Transverse colon (tissue), 4 donors: ENCODE data around the gene ZNF580.

Source experiments
- EP300 ChIP-seq: sonication (generic); formaldehyde crosslinking; IDR thresholded peaks from one replicate; pipeline ENCODE4 v1.6.1; 2017; ENCODE audit warnings: antibody characterized with exemption, low read depth
- POLR2A ChIP-seq: fragments of 450-650 bp; IDR thresholded peaks from one replicate; pipeline ENCODE4 v1.6.1; 2016; ENCODE audit warnings: antibody characterized with exemption, mild to moderate bottlenecking, moderate library complexity
- POLR2AphosphoS5 ChIP-seq, 3 donors: sonication (generic); formaldehyde crosslinking; IDR thresholded peaks; one replicate each; pipeline ENCODE4 v1.6.1; 2016; ENCODE audit warnings: antibody characterized with exemption in 3 of 3
- TF ChIP-seq, protein P1 (sequence below), 5 experiments: fragments of 200-600 bp in 3 of 5; fragments of 450-650 bp in 2 of 5; sonication (generic) in 3 of 5; IDR thresholded peaks; 1 replicate in 2 of 5; 2 replicates in 3 of 5; pipeline ENCODE4 v1.5.1; 2016 to 2017; ENCODE audit warnings: antibody characterized with exemption in 5 of 5, inconsistent platforms in 3 of 5, mild to moderate bottlenecking in 2 of 5, moderate library complexity in 1 of 5

DNA sequence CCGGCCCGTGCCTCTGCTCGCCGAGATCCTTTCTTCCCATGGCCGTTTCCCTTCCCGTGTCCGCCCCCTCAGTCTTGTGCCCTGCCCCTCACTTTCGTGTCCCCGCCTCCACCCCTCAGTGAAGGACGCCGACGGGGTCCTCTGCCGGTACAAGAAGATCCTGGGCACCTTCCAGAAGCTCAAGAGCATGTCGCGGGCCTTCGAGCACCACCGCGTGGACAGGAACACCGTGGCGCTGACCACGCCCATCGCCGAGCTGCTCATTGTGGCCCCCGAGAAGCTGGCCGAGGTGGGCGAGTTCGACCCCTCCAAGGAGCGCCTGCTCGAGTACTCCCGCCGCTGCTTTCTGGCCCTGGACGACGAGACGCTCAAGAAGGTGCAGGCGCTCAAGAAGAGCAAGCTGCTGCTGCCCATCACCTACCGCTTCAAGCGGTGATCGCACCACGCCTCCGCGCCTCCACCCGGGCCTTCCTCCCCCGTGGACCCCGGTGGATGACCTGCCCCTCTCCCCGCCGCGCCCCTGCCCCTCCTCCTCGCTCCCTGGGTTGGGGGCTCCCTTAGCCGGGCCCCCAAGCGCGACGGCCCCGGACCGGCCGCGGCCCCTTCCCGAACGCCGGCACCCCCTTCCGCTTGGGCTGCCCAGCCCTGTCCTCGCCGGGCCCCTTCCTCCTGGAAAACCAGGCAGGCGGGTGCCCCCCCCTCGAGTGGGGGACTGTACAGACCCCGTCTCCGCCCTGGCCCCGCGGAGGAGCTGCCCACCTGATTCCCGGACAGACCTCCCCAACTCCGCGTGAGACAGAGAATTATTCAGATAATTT, 11.7 kb downstream of the ZNF580 start:
- TF ChIP-seq POLR2AphosphoS5 (IDR thresholded peaks at IDR 0.05) (no peak), POLR2A (no peak), EP300 (no peak)
- TF ChIP-seq, protein P1, sequence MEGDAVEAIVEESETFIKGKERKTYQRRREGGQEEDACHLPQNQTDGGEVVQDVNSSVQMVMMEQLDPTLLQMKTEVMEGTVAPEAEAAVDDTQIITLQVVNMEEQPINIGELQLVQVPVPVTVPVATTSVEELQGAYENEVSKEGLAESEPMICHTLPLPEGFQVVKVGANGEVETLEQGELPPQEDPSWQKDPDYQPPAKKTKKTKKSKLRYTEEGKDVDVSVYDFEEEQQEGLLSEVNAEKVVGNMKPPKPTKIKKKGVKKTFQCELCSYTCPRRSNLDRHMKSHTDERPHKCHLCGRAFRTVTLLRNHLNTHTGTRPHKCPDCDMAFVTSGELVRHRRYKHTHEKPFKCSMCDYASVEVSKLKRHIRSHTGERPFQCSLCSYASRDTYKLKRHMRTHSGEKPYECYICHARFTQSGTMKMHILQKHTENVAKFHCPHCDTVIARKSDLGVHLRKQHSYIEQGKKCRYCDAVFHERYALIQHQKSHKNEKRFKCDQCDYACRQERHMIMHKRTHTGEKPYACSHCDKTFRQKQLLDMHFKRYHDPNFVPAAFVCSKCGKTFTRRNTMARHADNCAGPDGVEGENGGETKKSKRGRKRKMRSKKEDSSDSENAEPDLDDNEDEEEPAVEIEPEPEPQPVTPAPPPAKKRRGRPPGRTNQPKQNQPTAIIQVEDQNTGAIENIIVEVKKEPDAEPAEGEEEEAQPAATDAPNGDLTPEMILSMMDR (IDR thresholded peaks at IDR 0.05): no peak
